HepG2 (cell line): ENCODE results near the gene DBNDD1. TPM values are rescaled to one million over a fixed set of nuclear protein-coding genes. Genes with fewer than 3 reads are reported as not detected.

Experiments used
- BATF2 ChIP-seq: sonication (generic); formaldehyde crosslinking; IDR thresholded peaks from 2 replicates; pipeline ENCODE4 v1.8.0; 2022; ENCODE audit warnings: mild to moderate bottlenecking, missing genetic modification reagents, moderate library complexity
- KLF15 ChIP-seq: sonication (generic); formaldehyde crosslinking; IDR thresholded peaks from 2 replicates; pipeline ENCODE4 v1.8.1; 2023; ENCODE audit warnings: borderline replicate concordance, mild to moderate bottlenecking, inconsistent platforms, missing genetic modification reagents, mixed read lengths
- NFYC ChIP-seq: IDR thresholded peaks from 2 replicates; pipeline ENCODE4 v1.6.1; 2016; ENCODE audit warnings: missing genetic modification reagents, missing compliant biosample characterization
- NPAS2 ChIP-seq: sonication (generic); formaldehyde crosslinking; IDR thresholded peaks from 2 replicates; pipeline ENCODE4 v1.8.0; 2022; ENCODE audit warnings: mild to moderate bottlenecking, missing genetic modification reagents, borderline replicate concordance
- PHB2 ChIP-seq: fragments of 450-650 bp; IDR thresholded peaks from 2 replicates; pipeline ENCODE4 v1.6.1; 2018; ENCODE audit not compliant: partially characterized antibody
- SRSF1 ChIP-seq: fragments of 200-400 bp; formaldehyde crosslinking; optimal IDR thresholded peaks from 2 replicates; pipeline ENCODE3; 2017; ENCODE audit warnings: mild to moderate bottlenecking, low read depth, low read length, moderate library complexity
- SRSF4 ChIP-seq: fragments of 200-400 bp; formaldehyde crosslinking; IDR thresholded peaks from one replicate; pipeline ENCODE4 v1.6.1; 2018; ENCODE audit warnings: mild to moderate bottlenecking, low read depth, low read length, moderate library complexity; ENCODE audit not compliant: poor library complexity, severe bottlenecking
- STAG1 ChIP-seq: sonication (generic); formaldehyde crosslinking; IDR thresholded peaks from 2 replicates; pipeline ENCODE4 v1.4.0; 2020; ENCODE audit warnings: missing genetic modification reagents
- TIGD3 ChIP-seq: sonication (generic); formaldehyde crosslinking; IDR thresholded peaks from 2 replicates; pipeline ENCODE4 v1.5.1; 2020; ENCODE audit warnings: mild to moderate bottlenecking, missing genetic modification reagents, borderline replicate concordance
- ZKSCAN8 ChIP-seq: IDR thresholded peaks from 2 replicates; pipeline ENCODE4 v1.6.1; 2016; ENCODE audit warnings: borderline replicate concordance, missing genetic modification reagents, missing compliant biosample characterization
- ZNF256 ChIP-seq: sonication (generic); formaldehyde crosslinking; conservative IDR thresholded peaks from 2 replicates; pipeline ENCODE4 v1.4.0; 2020; ENCODE audit warnings: missing genetic modification reagents
- ZNF350 ChIP-seq: sonication (generic); formaldehyde crosslinking; IDR thresholded peaks from 2 replicates; pipeline ENCODE4 v1.4.0; 2020; ENCODE audit warnings: mild to moderate bottlenecking, low read depth, missing genetic modification reagents, borderline replicate concordance
- ZNF362 ChIP-seq: sonication (generic); formaldehyde crosslinking; IDR thresholded peaks from 2 replicates; pipeline ENCODE4 v1.4.0; 2020; ENCODE audit warnings: missing genetic modification reagents, mild to moderate bottlenecking, borderline replicate concordance
- ZNF7 ChIP-seq: IDR thresholded peaks from 2 replicates; pipeline ENCODE4 v1.6.1; 2016; ENCODE audit warnings: missing biosample characterization, missing genetic modification reagents
- ZNF709 ChIP-seq: sonication (generic); formaldehyde crosslinking; IDR thresholded peaks from 2 replicates; pipeline ENCODE4 v1.5.0; 2020; ENCODE audit warnings: mild to moderate bottlenecking, missing genetic modification reagents
- ZNF75D ChIP-seq: sonication (generic); formaldehyde crosslinking; IDR thresholded peaks from 2 replicates; pipeline ENCODE4 v1.8.1; 2023; ENCODE audit warnings: missing genetic modification reagents, mild to moderate bottlenecking, borderline replicate concordance
- polyA plus RNA-seq, 8 experiments: library from polyadenylated mRNA; depleted of rRNA in 3 of 8; stranded (reverse) in 7 of 8; unstranded in 1 of 8; fragments of >200 nt; fragmentation: Illumina TruSeq in 4 of 8; extraction: Trizol in 4 of 8; gene quantifications; 2 replicates each; pipeline versions ENCODE4 v1.2.1 to v1.2.3, GENCODE V29; 2011 to 2016; ENCODE audit warnings: low read depth in 4 of 8, missing spikeins in 1 of 8, mixed read lengths in 1 of 8; ENCODE audit not compliant: insufficient read depth in 1 of 8
- total RNA-seq, 5 experiments: library from RNA; depleted of rRNA; stranded (reverse); fragments of >200 nt; fragmentation: Illumina TruSeq; extraction: Trizol; gene quantifications; 2 replicates each; pipeline ENCODE4 v1.2.3, GENCODE V29; 2016; ENCODE audit warnings: low read depth in 1 of 5
- TF ChIP-seq, protein P1 (sequence below): sonication (generic); formaldehyde crosslinking; conservative IDR thresholded peaks from 2 replicates; pipeline ENCODE4 v1.8.1; 2023; ENCODE audit warnings: missing genetic modification reagents
- TF ChIP-seq, protein P2 (sequence below): conservative IDR thresholded peaks from 2 replicates; pipeline ENCODE4 v1.6.1; 2018; ENCODE audit warnings: missing genetic modification reagents
- TF ChIP-seq, protein P3 (sequence below), 2 experiments: sonication (generic) in 1 of 2; formaldehyde crosslinking in 1 of 2; IDR thresholded peaks; 2 replicates each; pipeline versions ENCODE4 v1.4.0 to v1.6.1; 2018 to 2020; ENCODE audit warnings: missing genetic modification reagents in 2 of 2, borderline replicate concordance in 1 of 2, low read depth in 1 of 2, mild to moderate bottlenecking in 1 of 2, missing biosample characterization in 1 of 2

Gene DBNDD1
- total and polyA plus RNA-seq, 2 of the 13 experiments (the other 11 are each of a cell fraction or from before 2014, with no cell fraction given): 17.0 to 40.4 TPM

- TF ChIP-seq ZNF350 (no peak), ZNF709 (peak; percentile 62), PHB2 (no peak), BATF2 (peak; percentile 7; the same call in 1 of the 2 replicates), NFYC (CRISPR knock-in tag) (no peak), KLF15 (CRISPR knock-in tag) (0 out of 2 replicates have a peak, but pooled peaks have one; percentile 37), SRSF1 (no peak), ZNF7 (CRISPR knock-in tag) (no peak), ZNF256 (CRISPR knock-in tag) (peak; percentile 86; the same call in 1 of the 2 replicates), NPAS2 (no peak), TIGD3 (CRISPR knock-in tag) (no peak), ZNF362 (CRISPR knock-in tag) (no peak), ZKSCAN8 (CRISPR knock-in tag) (0 out of 2 replicates have a peak, but pooled peaks have one; percentile 20), SRSF4 (peak; percentile 95), STAG1 (CRISPR knock-in tag) (peak; percentile 25; the same call in 1 of the 2 replicates), ZNF75D (CRISPR knock-in tag) (no peak)
- TF ChIP-seq, protein P1, sequence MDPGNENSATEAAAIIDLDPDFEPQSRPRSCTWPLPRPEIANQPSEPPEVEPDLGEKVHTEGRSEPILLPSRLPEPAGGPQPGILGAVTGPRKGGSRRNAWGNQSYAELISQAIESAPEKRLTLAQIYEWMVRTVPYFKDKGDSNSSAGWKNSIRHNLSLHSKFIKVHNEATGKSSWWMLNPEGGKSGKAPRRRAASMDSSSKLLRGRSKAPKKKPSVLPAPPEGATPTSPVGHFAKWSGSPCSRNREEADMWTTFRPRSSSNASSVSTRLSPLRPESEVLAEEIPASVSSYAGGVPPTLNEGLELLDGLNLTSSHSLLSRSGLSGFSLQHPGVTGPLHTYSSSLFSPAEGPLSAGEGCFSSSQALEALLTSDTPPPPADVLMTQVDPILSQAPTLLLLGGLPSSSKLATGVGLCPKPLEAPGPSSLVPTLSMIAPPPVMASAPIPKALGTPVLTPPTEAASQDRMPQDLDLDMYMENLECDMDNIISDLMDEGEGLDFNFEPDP (CRISPR knock-in tag): peak; percentile 97
- TF ChIP-seq, protein P2, sequence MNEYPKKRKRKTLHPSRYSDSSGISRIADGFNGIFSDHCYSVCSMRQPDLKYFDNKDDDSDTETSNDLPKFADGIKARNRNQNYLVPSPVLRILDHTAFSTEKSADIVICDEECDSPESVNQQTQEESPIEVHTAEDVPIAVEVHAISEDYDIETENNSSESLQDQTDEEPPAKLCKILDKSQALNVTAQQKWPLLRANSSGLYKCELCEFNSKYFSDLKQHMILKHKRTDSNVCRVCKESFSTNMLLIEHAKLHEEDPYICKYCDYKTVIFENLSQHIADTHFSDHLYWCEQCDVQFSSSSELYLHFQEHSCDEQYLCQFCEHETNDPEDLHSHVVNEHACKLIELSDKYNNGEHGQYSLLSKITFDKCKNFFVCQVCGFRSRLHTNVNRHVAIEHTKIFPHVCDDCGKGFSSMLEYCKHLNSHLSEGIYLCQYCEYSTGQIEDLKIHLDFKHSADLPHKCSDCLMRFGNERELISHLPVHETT (CRISPR knock-in tag): peak; percentile 53
- TF ChIP-seq, protein P3, sequence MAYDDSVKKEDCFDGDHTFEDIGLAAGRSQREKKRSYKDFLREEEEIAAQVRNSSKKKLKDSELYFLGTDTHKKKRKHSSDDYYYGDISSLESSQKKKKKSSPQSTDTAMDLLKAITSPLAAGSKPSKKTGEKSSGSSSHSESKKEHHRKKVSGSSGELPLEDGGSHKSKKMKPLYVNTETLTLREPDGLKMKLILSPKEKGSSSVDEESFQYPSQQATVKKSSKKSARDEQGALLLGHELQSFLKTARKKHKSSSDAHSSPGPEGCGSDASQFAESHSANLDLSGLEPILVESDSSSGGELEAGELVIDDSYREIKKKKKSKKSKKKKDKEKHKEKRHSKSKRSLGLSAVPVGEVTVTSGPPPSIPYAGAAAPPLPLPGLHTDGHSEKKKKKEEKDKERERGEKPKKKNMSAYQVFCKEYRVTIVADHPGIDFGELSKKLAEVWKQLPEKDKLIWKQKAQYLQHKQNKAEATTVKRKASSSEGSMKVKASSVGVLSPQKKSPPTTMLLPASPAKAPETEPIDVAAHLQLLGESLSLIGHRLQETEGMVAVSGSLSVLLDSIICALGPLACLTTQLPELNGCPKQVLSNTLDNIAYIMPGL (CRISPR knock-in tag; IDR thresholded peaks at IDR 0.05; ENCODE audit: borderline replicate concordance in 1 of 2, low read depth in 1 of 2): peak; percentile 75 to 89
Observed at GRCh38 chr16:89972244-89973234, 46.7 kb downstream of the DBNDD1 start (continued).
